Loucy (cell line): ENCODE measurements around the gene TAAR5.

Source experiments
- EZH2phosphoT487 ChIP-seq: fragments of 200-600 bp; IDR thresholded peaks from 2 replicates; pipeline ENCODE4 v1.6.1; 2018; ENCODE audit warnings: antibody characterized with exemption, mild to moderate bottlenecking, moderate library complexity, borderline replicate concordance
- TF ChIP-seq, protein P1 (sequence below): fragments of 200-600 bp; sonication (generic); conservative IDR thresholded peaks from 2 replicates; pipeline ENCODE4 v1.5.1; 2014; ENCODE audit warnings: mild to moderate bottlenecking, antibody characterized with exemption, low read length

DNA sequence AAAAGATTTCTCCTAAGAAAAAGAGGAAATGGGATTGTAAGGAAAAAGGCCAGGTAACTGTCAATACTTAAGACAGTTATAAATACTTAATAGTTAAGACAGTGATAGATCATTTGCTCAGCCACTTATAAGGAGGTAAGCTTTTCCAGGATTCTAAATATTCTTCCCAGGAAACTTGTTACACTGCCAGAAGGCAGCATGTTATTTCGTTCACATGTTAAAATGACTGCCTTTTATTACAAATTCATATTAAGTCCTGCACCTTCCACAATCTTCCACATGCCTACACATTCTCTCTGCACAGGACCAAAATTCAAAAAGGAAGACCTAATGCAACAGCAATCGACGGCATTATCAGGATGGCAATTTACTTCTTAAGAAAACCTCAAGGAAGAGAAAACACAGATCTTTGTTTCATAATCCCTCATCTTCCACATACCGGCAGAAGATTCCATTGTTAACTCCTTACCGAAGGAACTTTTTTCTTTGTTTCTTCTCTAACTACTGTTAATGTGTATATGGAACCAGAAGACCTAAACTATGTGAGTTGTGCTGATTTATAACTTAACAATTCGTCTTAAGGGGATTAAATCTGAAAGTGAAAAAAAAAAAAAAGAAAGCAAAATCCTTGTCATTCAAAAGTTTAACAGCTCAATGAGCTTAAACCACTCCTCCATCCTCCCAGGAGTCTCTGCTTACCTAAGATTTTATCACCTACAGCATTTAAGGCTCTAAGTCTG, 33.7 kb upstream of the TAAR5 start:
- TF ChIP-seq, protein P1, sequence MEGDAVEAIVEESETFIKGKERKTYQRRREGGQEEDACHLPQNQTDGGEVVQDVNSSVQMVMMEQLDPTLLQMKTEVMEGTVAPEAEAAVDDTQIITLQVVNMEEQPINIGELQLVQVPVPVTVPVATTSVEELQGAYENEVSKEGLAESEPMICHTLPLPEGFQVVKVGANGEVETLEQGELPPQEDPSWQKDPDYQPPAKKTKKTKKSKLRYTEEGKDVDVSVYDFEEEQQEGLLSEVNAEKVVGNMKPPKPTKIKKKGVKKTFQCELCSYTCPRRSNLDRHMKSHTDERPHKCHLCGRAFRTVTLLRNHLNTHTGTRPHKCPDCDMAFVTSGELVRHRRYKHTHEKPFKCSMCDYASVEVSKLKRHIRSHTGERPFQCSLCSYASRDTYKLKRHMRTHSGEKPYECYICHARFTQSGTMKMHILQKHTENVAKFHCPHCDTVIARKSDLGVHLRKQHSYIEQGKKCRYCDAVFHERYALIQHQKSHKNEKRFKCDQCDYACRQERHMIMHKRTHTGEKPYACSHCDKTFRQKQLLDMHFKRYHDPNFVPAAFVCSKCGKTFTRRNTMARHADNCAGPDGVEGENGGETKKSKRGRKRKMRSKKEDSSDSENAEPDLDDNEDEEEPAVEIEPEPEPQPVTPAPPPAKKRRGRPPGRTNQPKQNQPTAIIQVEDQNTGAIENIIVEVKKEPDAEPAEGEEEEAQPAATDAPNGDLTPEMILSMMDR: no peak
- no peak for TF ChIP-seq EZH2phosphoT487
